ENCODE results near the gene MYH15. TPM values are rescaled to one million over a fixed set of nuclear protein-coding genes. Genes with fewer than 3 reads are reported as not detected.

MYH15 gene
- polyA plus RNA-seq, 3 donors: not detected

GRCh38 chr3:108471426-108471825, 39.0 kb downstream of the MYH15 start:
- Histone ChIP-seq H3K4me2 (replicated peaks; ENCODE audit: extremely low read depth, low read length, poor library complexity, severe bottlenecking) (no peak overlapping the region), H3K4me3 (replicated peaks in 1 of 3; ENCODE audit: low read depth in 2 of 3, low read length in 3 of 3) (no peak overlapping the region), H3K27ac (ENCODE audit: low read depth in 1 of 2, low read length in 2 of 2) (no peak overlapping the region), H3K36me3 (replicated peaks in 1 of 2; ENCODE audit: control insufficient read depth in 1 of 2, insufficient read depth in 2 of 2, low read length in 2 of 2) (no peaks in the 10 kb centered on the region), H3K79me2 (ENCODE audit: insufficient read depth, low read length) (no peaks in the 10 kb centered on the region), H3K9me3 (replicated peaks in 1 of 2; ENCODE audit: control insufficient read depth in 1 of 2, insufficient read depth in 1 of 2, low read length in 2 of 2) (no peaks in the 10 kb centered on the region), H3K9ac (ENCODE audit: insufficient read depth, low read length, poor library complexity, severe bottlenecking) (no peak overlapping the region), H4K20me1 (ENCODE audit: insufficient read depth, low read length) (no peaks in the 10 kb centered on the region), H3K27me3 (ENCODE audit: control insufficient read depth in 2 of 2, insufficient read depth in 2 of 2, low read length in 2 of 2) (no peaks in the 10 kb centered on the region), H3K4me1 (ENCODE audit: control insufficient read depth in 1 of 2, insufficient read depth in 2 of 2, low read length in 2 of 2) (no peaks in the 10 kb centered on the region), H2AFZ (ENCODE audit: insufficient read depth, low read depth, low read length, poor library complexity, severe bottlenecking) (no peak overlapping the region)
- H3K27ac Mint-ChIP-seq: no peak overlapping the region
- DNase-seq: no peak
- peaks cover 2% of the 10 kb centered on the region for H3K4me1 Mint-ChIP-seq
- intact Hi-C loops (cut with micrococcal nuclease): loop anchor here in 1 of 2 donors (10.0 kb wide), 1 partner anchor 1227 kb away; no protein-coding TSS in a partner anchor
- peaks cover 0 to 2% (median 1%) of the 10 kb centered on the region in 3 donors for H3K27me3 Mint-ChIP-seq (ENCODE audit: low read depth in 3 of 3)
- no peaks in the 10 kb centered on the region for H3K36me3 Mint-ChIP-seq
- peaks cover 0 to 2% (median 0%) of the 10 kb centered on the region in 7 donors for H3K9me3 Mint-ChIP-seq
- no peak overlapping the region for H3K4me3 Mint-ChIP-seq
- TF ChIP-seq, protein P1, sequence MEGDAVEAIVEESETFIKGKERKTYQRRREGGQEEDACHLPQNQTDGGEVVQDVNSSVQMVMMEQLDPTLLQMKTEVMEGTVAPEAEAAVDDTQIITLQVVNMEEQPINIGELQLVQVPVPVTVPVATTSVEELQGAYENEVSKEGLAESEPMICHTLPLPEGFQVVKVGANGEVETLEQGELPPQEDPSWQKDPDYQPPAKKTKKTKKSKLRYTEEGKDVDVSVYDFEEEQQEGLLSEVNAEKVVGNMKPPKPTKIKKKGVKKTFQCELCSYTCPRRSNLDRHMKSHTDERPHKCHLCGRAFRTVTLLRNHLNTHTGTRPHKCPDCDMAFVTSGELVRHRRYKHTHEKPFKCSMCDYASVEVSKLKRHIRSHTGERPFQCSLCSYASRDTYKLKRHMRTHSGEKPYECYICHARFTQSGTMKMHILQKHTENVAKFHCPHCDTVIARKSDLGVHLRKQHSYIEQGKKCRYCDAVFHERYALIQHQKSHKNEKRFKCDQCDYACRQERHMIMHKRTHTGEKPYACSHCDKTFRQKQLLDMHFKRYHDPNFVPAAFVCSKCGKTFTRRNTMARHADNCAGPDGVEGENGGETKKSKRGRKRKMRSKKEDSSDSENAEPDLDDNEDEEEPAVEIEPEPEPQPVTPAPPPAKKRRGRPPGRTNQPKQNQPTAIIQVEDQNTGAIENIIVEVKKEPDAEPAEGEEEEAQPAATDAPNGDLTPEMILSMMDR (IDR thresholded peaks at IDR 0.05): no peak

DNA sequence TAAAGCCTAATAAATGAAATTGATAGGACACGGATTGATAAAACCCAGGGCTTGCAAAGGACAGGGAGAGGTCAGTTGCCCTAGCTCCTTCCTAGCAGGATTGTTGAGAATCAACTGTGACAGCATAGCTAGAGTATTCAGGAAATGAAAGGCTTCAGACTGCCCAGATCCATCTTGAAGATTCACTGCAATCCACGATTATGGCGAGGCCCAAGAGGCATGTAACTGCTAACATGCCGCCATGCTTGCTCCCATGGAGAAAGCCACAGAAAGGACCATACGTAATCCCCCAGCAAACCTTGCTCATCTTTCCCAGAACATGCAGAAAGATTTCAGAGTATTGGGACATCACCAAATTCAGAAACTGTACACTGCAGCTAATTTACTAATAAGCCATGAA, 41.3 kb downstream of the MYH15 start:
- Mint-ChIP-seq H3K27me3 (ENCODE audit: low read depth in 3 of 3) (peaks cover 0 to 2% (median 1%) of the 10 kb centered on the region in 3 donors), H3K4me1 (peaks cover 2% of the 10 kb centered on the region), H3K27ac (no peak overlapping the region), H3K9me3 (peaks cover 0 to 2% (median 0%) of the 10 kb centered on the region in 7 donors), H3K36me3 (no peaks in the 10 kb centered on the region), H3K4me3 (no peak overlapping the region)
- 93% methylated on average over 5 of the region's 5 CpGs for WGBS (ENCODE audit: insufficient coverage)
- Histone ChIP-seq H3K27me3 (ENCODE audit: control insufficient read depth in 2 of 2, insufficient read depth in 2 of 2, low read length in 2 of 2) (no peaks in the 10 kb centered on the region), H3K9me3 (replicated peaks in 1 of 2; ENCODE audit: control insufficient read depth in 1 of 2, insufficient read depth in 1 of 2, low read length in 2 of 2) (no peaks in the 10 kb centered on the region), H3K36me3 (replicated peaks in 1 of 2; ENCODE audit: control insufficient read depth in 1 of 2, insufficient read depth in 2 of 2, low read length in 2 of 2) (no peaks in the 10 kb centered on the region), H2AFZ (ENCODE audit: insufficient read depth, low read depth, low read length, poor library complexity, severe bottlenecking) (no peak overlapping the region), H3K4me1 (ENCODE audit: control insufficient read depth in 1 of 2, insufficient read depth in 2 of 2, low read length in 2 of 2) (no peaks in the 10 kb centered on the region), H3K27ac (ENCODE audit: low read depth in 1 of 2, low read length in 2 of 2) (no peak overlapping the region), H4K20me1 (ENCODE audit: insufficient read depth, low read length) (no peaks in the 10 kb centered on the region), H3K9ac (ENCODE audit: insufficient read depth, low read length, poor library complexity, severe bottlenecking) (no peak overlapping the region), H3K79me2 (ENCODE audit: insufficient read depth, low read length) (no peaks in the 10 kb centered on the region), H3K4me3 (replicated peaks in 1 of 3; ENCODE audit: low read depth in 2 of 3, low read length in 3 of 3) (no peak overlapping the region), H3K4me2 (replicated peaks; ENCODE audit: extremely low read depth, low read length, poor library complexity, severe bottlenecking) (no peak overlapping the region)
- TF ChIP-seq, protein P1 (IDR thresholded peaks at IDR 0.05): no peak
- DNase-seq: no peak
- intact Hi-C loops (cut with micrococcal nuclease): no loop called here

Measured in CD14-positive monocyte (primary cell).